ENCODE results near the gene CALN1.

The CALN1 gene

GRCh38 chr7:72007018-72007417 lies 405.1 kb downstream of the CALN1 start:
- H4K20me1 ChIP-seq (ENCODE audit: insufficient read depth, low read length), result no peaks in the 10 kb centered on the region
- no peaks in the 10 kb centered on the region for H3K79me2 ChIP-seq (ENCODE audit: low read length)
- no peak overlapping the region for H3K9ac ChIP-seq (ENCODE audit: low read length)
- TF ChIP-seq EZH2phosphoT487 (IDR thresholded peaks at IDR 0.05; ENCODE audit: low read depth) (no peak), CTCF (IDR thresholded peaks at IDR 0.05; ENCODE audit: low read depth, low read length) (no peak)
- H3K4me2 ChIP-seq (ENCODE audit: low read length), result no peak overlapping the region
- H3K4me3 ChIP-seq (ENCODE audit: low read length), result no peak overlapping the region
- no peaks in the 10 kb centered on the region for H3K9me3 ChIP-seq (ENCODE audit: insufficient read depth, low read length)
- no peaks in the 10 kb centered on the region for H3K27me3 ChIP-seq (ENCODE audit: low read depth, low read length)
- H3K36me3 ChIP-seq (replicated peaks; ENCODE audit: low read depth, low read length), result no peaks in the 10 kb centered on the region
- no peak overlapping the region for H3K27ac ChIP-seq (ENCODE audit: low read length)
- no peaks in the 10 kb centered on the region for H3K4me1 ChIP-seq (ENCODE audit: low read length)
- no peak overlapping the region for H2AFZ ChIP-seq (ENCODE audit: low read depth, low read length)

- no peak overlapping the region for H3K9ac ChIP-seq (ENCODE audit: low read length)
- no peaks in the 10 kb centered on the region for H3K79me2 ChIP-seq (ENCODE audit: low read length)
- no peak overlapping the region for H3K4me2 ChIP-seq (ENCODE audit: low read length)
- H3K4me1 ChIP-seq (ENCODE audit: low read length), result no peaks in the 10 kb centered on the region
- H3K9me3 ChIP-seq (ENCODE audit: insufficient read depth, low read length), result no peaks in the 10 kb centered on the region
- no peaks in the 10 kb centered on the region for H3K27me3 ChIP-seq (ENCODE audit: low read depth, low read length)
- H3K4me3 ChIP-seq (ENCODE audit: low read length), result no peak overlapping the region
- H2AFZ ChIP-seq (ENCODE audit: low read depth, low read length), result no peak overlapping the region
- TF ChIP-seq CTCF (IDR thresholded peaks at IDR 0.05; ENCODE audit: low read depth, low read length), result no peak
- no peak for TF ChIP-seq EZH2phosphoT487 (IDR thresholded peaks at IDR 0.05; ENCODE audit: low read depth)
- H4K20me1 ChIP-seq (ENCODE audit: insufficient read depth, low read length), result no peaks in the 10 kb centered on the region
- H3K36me3 ChIP-seq (replicated peaks; ENCODE audit: low read depth, low read length), result no peaks in the 10 kb centered on the region
- no peak overlapping the region for H3K27ac ChIP-seq (ENCODE audit: low read length)
Observed at GRCh38 chr7:72003236-72003635, 408.9 kb downstream of the CALN1 start.

GRCh38 chr7:71996141-71996540 lies 416.0 kb downstream of the CALN1 start:
- Histone ChIP-seq H3K36me3 (replicated peaks; ENCODE audit: low read depth, low read length) (no peaks in the 10 kb centered on the region), H3K9ac (ENCODE audit: low read length) (no peak overlapping the region), H3K9me3 (ENCODE audit: insufficient read depth, low read length) (no peaks in the 10 kb centered on the region), H3K4me1 (ENCODE audit: low read length) (no peaks in the 10 kb centered on the region), H3K4me3 (ENCODE audit: low read length) (no peak overlapping the region), H4K20me1 (ENCODE audit: insufficient read depth, low read length) (no peaks in the 10 kb centered on the region), H3K4me2 (ENCODE audit: low read length) (no peak overlapping the region), H2AFZ (ENCODE audit: low read depth, low read length) (no peak overlapping the region), H3K79me2 (ENCODE audit: low read length) (no peaks in the 10 kb centered on the region), H3K27me3 (ENCODE audit: low read depth, low read length) (no peaks in the 10 kb centered on the region), H3K27ac (ENCODE audit: low read length) (no peak overlapping the region)
- no peak for TF ChIP-seq EZH2phosphoT487 (IDR thresholded peaks at IDR 0.05; ENCODE audit: low read depth)
- TF ChIP-seq CTCF (IDR thresholded peaks at IDR 0.05; ENCODE audit: low read depth, low read length), result no peak

DNA sequence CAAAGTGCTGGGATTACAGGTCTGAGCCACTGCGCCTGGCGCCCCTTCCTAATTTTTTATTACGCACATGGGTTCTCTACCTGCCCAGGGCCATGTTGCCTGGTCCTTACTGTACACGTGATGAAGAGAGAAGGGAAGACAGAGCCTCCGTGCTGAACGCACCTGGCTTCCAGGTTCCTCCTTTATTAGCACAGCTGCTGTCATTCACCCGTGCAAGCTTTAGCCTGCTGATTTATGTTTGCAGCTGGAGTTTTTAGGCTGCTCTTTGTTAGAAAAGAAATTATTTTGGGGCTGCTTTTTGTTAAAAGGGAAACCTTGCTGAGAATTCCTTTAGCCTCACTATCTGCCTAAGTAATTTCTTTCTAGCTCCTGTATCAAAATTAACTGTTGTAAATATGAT lies 417.0 kb downstream of the CALN1 start:
- Histone ChIP-seq H3K4me3 (ENCODE audit: low read length) (no peak overlapping the region), H3K4me2 (ENCODE audit: low read length) (no peak overlapping the region), H3K79me2 (ENCODE audit: low read length) (no peaks in the 10 kb centered on the region), H3K9ac (ENCODE audit: low read length) (no peak overlapping the region), H3K9me3 (ENCODE audit: insufficient read depth, low read length) (no peaks in the 10 kb centered on the region), H2AFZ (ENCODE audit: low read depth, low read length) (no peak overlapping the region), H3K36me3 (replicated peaks; ENCODE audit: low read depth, low read length) (no peaks in the 10 kb centered on the region), H3K4me1 (ENCODE audit: low read length) (no peaks in the 10 kb centered on the region), H3K27me3 (ENCODE audit: low read depth, low read length) (no peaks in the 10 kb centered on the region), H4K20me1 (ENCODE audit: insufficient read depth, low read length) (no peaks in the 10 kb centered on the region), H3K27ac (ENCODE audit: low read length) (no peak overlapping the region)
- TF ChIP-seq EZH2phosphoT487 (IDR thresholded peaks at IDR 0.05; ENCODE audit: low read depth) (no peak), CTCF (IDR thresholded peaks at IDR 0.05; ENCODE audit: low read depth, low read length) (no peak)
